ENCODE data around the gene SIX3. TPM values are rescaled to one million over a fixed set of nuclear protein-coding genes. Genes with fewer than 3 reads are reported as not detected.

Gene SIX3
- total and polyA plus RNA-seq, 10 donors, result 0.03 TPM; not detected in 9

DNA sequence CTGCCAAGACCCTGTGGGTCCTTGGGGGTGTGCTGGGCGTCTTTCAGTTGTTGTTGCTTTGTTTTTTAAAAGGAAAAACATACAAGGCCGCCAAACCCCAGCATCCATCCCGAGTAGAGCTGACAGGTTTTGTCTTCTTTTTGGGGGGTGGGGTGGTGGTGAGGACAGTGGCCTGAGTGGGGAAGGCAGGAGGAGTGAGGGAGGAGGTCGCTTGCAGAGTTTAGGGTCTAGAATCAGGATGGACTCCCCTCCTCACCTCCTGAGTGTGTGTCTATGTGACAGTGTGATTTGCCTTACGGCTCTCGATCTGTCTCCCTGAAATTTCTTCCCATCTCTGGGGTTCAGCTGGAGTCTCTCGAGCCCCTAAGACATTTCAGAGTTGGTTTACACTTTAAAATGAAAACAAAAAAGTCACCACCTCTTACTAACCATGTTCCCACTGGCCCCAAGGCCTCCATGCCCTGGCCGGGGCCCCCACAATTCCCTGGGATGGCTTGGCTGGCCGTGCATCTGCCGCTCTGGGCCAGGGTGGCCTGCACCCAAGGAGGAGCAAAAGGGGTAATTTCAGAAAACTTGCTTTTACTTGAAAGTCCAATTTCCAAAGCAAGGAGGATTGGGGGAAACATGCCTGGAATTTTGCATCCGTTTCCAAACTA, 5.0 kb downstream of the SIX3 start:
- Histone ChIP-seq H3K4me1 (peaks cover 16 to 50% (median 38%) of the 10 kb centered on the region in 6 donors), H3K27ac (no peak overlapping the region), H3K4me3 (no peak overlapping the region), H3K9me3 (no peaks in the 10 kb centered on the region), H3K27me3 (replicated peaks in 1 of 7) (peaks cover 9 to 100% (median 70%) of the 10 kb centered on the region in 7 donors), H3K36me3 (no peaks in the 10 kb centered on the region)
- WGBS, 5 donors, result 43 to 54% (median 49%) methylated on average over 11 of the region's 11 CpGs
- no peak for DNase-seq
- intact Hi-C loops (cut with DNase I; ENCODE audit: low total_unique reads), result no loop called here
- no peak for TF ChIP-seq POLR2AphosphoS5 (IDR thresholded peaks at IDR 0.05)
- TF ChIP-seq, protein P1, sequence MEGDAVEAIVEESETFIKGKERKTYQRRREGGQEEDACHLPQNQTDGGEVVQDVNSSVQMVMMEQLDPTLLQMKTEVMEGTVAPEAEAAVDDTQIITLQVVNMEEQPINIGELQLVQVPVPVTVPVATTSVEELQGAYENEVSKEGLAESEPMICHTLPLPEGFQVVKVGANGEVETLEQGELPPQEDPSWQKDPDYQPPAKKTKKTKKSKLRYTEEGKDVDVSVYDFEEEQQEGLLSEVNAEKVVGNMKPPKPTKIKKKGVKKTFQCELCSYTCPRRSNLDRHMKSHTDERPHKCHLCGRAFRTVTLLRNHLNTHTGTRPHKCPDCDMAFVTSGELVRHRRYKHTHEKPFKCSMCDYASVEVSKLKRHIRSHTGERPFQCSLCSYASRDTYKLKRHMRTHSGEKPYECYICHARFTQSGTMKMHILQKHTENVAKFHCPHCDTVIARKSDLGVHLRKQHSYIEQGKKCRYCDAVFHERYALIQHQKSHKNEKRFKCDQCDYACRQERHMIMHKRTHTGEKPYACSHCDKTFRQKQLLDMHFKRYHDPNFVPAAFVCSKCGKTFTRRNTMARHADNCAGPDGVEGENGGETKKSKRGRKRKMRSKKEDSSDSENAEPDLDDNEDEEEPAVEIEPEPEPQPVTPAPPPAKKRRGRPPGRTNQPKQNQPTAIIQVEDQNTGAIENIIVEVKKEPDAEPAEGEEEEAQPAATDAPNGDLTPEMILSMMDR (IDR thresholded peaks at IDR 0.05 in 8 of 11, conservative IDR thresholded peaks at IDR 0.05 in 3 of 11), result no peak
- TF ChIP-seq POLR2A (IDR thresholded peaks at IDR 0.05), result no peak

DNA sequence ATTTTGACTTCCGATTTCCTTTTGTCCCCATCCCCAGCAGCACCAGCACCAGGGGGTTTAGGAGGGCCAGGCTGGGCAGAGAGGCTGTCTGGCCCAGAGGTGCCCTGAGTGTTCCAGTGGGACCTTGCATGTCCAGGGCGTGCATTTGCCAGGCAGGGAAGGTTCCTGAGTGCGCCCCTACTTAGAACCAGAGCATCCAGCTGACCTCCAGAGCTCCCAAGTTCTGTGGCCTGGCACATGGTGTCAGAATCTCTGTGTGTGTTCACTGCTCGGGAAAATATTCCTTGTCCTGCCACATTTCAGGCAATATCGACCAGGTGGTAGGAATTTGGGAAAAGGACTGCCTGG, 5.5 kb downstream of the SIX3 start:
- Histone ChIP-seq H3K4me3 (no peak overlapping the region), H3K9me3 (no peaks in the 10 kb centered on the region), H3K4me1 (peaks cover 18 to 50% (median 39%) of the 10 kb centered on the region in 6 donors), H3K27ac (no peak overlapping the region), H3K36me3 (no peaks in the 10 kb centered on the region), H3K27me3 (replicated peaks in 1 of 7) (peaks cover 9 to 100% (median 70%) of the 10 kb centered on the region in 7 donors)
- DNase-seq, result peak; percentile 28
- intact Hi-C loops (cut with DNase I; ENCODE audit: low total_unique reads), result no loop called here
- 62 to 79% (median 68%) methylated on average over 5 of the region's 5 CpGs for WGBS, 5 donors
- TF ChIP-seq POLR2A (IDR thresholded peaks at IDR 0.05), result no peak
- no peak for TF ChIP-seq POLR2AphosphoS5 (IDR thresholded peaks at IDR 0.05)
- TF ChIP-seq, protein P1 (IDR thresholded peaks at IDR 0.05 in 8 of 11, conservative IDR thresholded peaks at IDR 0.05 in 3 of 11), result no peak

DNA sequence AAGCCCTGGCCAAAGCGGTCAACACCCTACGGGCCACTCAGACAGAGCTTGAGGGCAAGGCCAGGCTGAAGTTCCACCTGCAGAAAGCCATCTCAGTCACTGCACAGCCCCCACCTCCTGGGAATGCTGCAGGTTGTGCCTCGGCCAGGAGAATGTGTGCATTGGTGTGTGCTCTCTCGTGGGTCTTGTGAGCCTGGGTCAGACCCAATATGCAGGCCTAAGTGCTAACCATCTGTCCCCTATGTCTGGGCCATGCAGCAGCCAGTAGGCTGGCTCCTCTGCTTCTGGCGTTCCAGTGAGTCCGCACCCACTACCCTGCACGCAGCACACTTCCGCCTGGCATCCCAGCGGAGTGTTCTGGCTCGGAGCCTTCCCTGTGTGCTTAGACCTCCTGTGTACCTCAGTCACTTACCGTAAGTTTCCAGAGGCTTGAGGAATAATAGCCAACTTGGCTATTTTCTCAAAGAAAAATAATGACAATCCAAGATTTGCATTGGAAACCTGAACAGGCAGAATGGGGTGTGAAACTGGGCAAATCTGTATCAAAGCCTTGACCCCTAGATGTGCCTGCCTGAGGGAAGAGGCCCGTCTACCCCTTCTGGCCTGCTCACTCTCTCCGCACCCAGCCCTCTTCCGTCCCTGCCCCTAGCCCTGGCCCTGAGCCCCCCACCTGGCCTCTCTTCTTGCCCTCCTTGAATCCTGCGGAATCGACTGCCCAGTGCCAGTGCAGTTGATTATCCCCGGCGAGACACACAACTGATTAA, 7.2 kb downstream of the SIX3 start:
- Histone ChIP-seq H3K36me3 (no peaks in the 10 kb centered on the region), H3K4me3 (no peak overlapping the region), H3K9me3 (no peaks in the 10 kb centered on the region), H3K4me1 (peaks cover 6 to 50% (median 36%) of the 10 kb centered on the region in 6 donors), H3K27ac (no peak overlapping the region), H3K27me3 (replicated peaks in 1 of 7) (peaks cover 6 to 100% (median 71%) of the 10 kb centered on the region in 7 donors)
- WGBS, 5 donors, result 62 to 73% (median 71%) methylated on average over 17 to 18 of the region's 18 CpGs
- DNase-seq, result peak; percentile 62
- TF ChIP-seq POLR2AphosphoS5 (IDR thresholded peaks at IDR 0.05), result no peak
- TF ChIP-seq, protein P1 (IDR thresholded peaks at IDR 0.05 in 8 of 11, conservative IDR thresholded peaks at IDR 0.05 in 3 of 11), result no peak
- no peak for TF ChIP-seq POLR2A (IDR thresholded peaks at IDR 0.05)
- intact Hi-C loops (cut with DNase I; ENCODE audit: low total_unique reads), result no loop called here

Data from spleen (tissue), 11 donors.